Keratinocyte (primary cell): ENCODE results near the gene DLX4. TPM values are rescaled to one million over a fixed set of nuclear protein-coding genes. Genes with fewer than 3 reads are reported as not detected.

Experiments used
- DNase-seq: peaks from one replicate; pipeline ENCODE4 v3.0.0-alpha.2; 2011; ENCODE audit warnings: low read depth, missing footprints, low spot score
- FAIRE-seq: peaks from 2 replicates; lab custom pipeline; 2011; peaks lifted over from hg19 to GRCh38; lab: Jason Lieb, UNC
- H2AFZ ChIP-seq: 2 replicates; pipeline ENCODE4 v1.6.0; 2012; ENCODE audit warnings: low read length, control low read depth, inconsistent platforms; ENCODE audit not compliant: control insufficient read depth
- H3K27ac ChIP-seq: 2 replicates; pipeline ENCODE4 v1.5.1; 2011; ENCODE audit warnings: low read length; ENCODE audit not compliant: control insufficient read depth, insufficient read depth
- H3K27me3 ChIP-seq: 3 replicates; pipeline ENCODE4 v1.6.0; 2011; ENCODE audit warnings: low read length; ENCODE audit not compliant: control insufficient read depth, insufficient read depth; ENCODE audit errors: extremely low read depth
- H3K36me3 ChIP-seq, 2 experiments: 2 replicates in 1 of 2; 3 replicates in 1 of 2; pipeline ENCODE4 v1.5.1; 2011; ENCODE audit warnings: low read length in 2 of 2, mild to moderate bottlenecking in 1 of 2; ENCODE audit not compliant: control insufficient read depth in 2 of 2, insufficient read depth in 2 of 2; ENCODE audit errors: extremely low read depth in 1 of 2
- H3K4me1 ChIP-seq: 3 replicates; pipeline ENCODE4 v1.5.1; 2011; ENCODE audit warnings: low read length; ENCODE audit not compliant: control insufficient read depth, insufficient read depth; ENCODE audit errors: extremely low read depth
- H3K4me2 ChIP-seq: 3 replicates; pipeline ENCODE4 v1.6.0; 2011; ENCODE audit warnings: low read depth, low read length; ENCODE audit not compliant: control insufficient read depth, insufficient read depth; ENCODE audit errors: extremely low read depth
- H3K4me3 ChIP-seq, 3 experiments: fragments of 200-600 bp in 1 of 3; sonication (generic) in 1 of 3; 2 replicates in 2 of 3; 3 replicates in 1 of 3; pipeline ENCODE4 v1.5.1; 2011 to 2016; ENCODE audit warnings: low read length in 3 of 3, mild to moderate bottlenecking in 3 of 3, control low read depth in 2 of 3, inconsistent platforms in 1 of 3, low read depth in 1 of 3, mixed read lengths in 1 of 3, mixed run types in 1 of 3, moderate library complexity in 1 of 3; ENCODE audit not compliant: control insufficient read depth in 2 of 3, insufficient read depth in 2 of 3; ENCODE audit errors: extremely low read depth in 1 of 3
- H3K79me2 ChIP-seq: 2 replicates; pipeline ENCODE4 v1.6.0; 2012; ENCODE audit warnings: low read length; ENCODE audit not compliant: control insufficient read depth, insufficient read depth
- H3K9ac ChIP-seq: 3 replicates; pipeline ENCODE4 v1.6.0; 2011; ENCODE audit warnings: low read length; ENCODE audit not compliant: control insufficient read depth, insufficient read depth; ENCODE audit errors: extremely low read depth
- H3K9me1 ChIP-seq: 3 replicates; pipeline ENCODE4 v1.6.0; 2011; ENCODE audit warnings: low read length; ENCODE audit not compliant: control insufficient read depth, insufficient read depth; ENCODE audit errors: extremely low read depth
- H3K9me3 ChIP-seq: 2 replicates; pipeline ENCODE4 v1.5.1; 2012; ENCODE audit warnings: low read depth, low read length; ENCODE audit not compliant: control insufficient read depth
- H4K20me1 ChIP-seq: 3 replicates; pipeline ENCODE4 v1.6.0; 2011; ENCODE audit warnings: low read length; ENCODE audit not compliant: control insufficient read depth, insufficient read depth; ENCODE audit errors: extremely low read depth
- CTCF ChIP-seq, 3 experiments: IDR thresholded peaks in 1 of 3; conservative IDR thresholded peaks in 1 of 3; optimal IDR thresholded peaks in 1 of 3; 2 replicates in 2 of 3; 3 replicates in 1 of 3; pipeline versions ENCODE3 to v1.5.1; 2011; ENCODE audit warnings: low read length in 3 of 3, mild to moderate bottlenecking in 3 of 3, moderate library complexity in 2 of 3, control low read depth in 1 of 3, inconsistent platforms in 1 of 3; ENCODE audit not compliant: insufficient read depth in 2 of 3; ENCODE audit errors: extremely low read depth in 1 of 3
- EZH2 ChIP-seq: IDR thresholded peaks from one replicate; pipeline ENCODE4 v1.6.1; 2012; ENCODE audit warnings: inconsistent platforms, mild to moderate bottlenecking, low read length, moderate library complexity
- dilution Hi-C: fragments of 300-500 bp; cut with MboI; formaldehyde crosslinking; loops from one replicate; pipeline ENCODE4 v1.7.0; 2020; ENCODE audit warnings: low sequenced_read_pairs; ENCODE audit not compliant: extremely low pct_ligation_motif_present
- polyA plus RNA-seq, 5 experiments: library from polyadenylated mRNA; depleted of rRNA in 3 of 5; stranded (reverse) in 3 of 5; stranded (forward) in 1 of 5; unstranded in 1 of 5; fragments of >200 nt; gene quantifications; 1 replicate in 1 of 5; 2 replicates in 3 of 5; 3 replicates in 1 of 5; pipeline versions ENCODE4 v1.2.1 to v1.2.3, GENCODE V29; 2011 to 2012; ENCODE audit warnings: missing spikeins in 2 of 5, low read depth in 1 of 5, low replicate concordance in 1 of 5

Gene DLX4
- polyA plus RNA-seq, 1 donor (not counting 4 experiments of a cell fraction or from before 2014, with no cell fraction given), result 0.18 TPM

- Histone ChIP-seq H3K9me3 (peaks cover 7% of the 10 kb centered on the region), H3K4me1 (no peaks in the 10 kb centered on the region), H3K9ac (no peak overlapping the region), H4K20me1 (no peaks in the 10 kb centered on the region), H3K79me2 (no peaks in the 10 kb centered on the region), H3K4me2 (no peak overlapping the region), H3K27ac (no peak overlapping the region), H3K9me1 (no peaks in the 10 kb centered on the region), H2AFZ (no peak overlapping the region), H3K27me3 (no peaks in the 10 kb centered on the region), H3K36me3 (no peaks in the 10 kb centered on the region), H3K4me3 (no peak overlapping the region)
- TF ChIP-seq EZH2 (no peak), CTCF (optimal IDR thresholded peaks at IDR 0.05 in 1 of 3, IDR thresholded peaks at IDR 0.05 in 1 of 3, conservative IDR thresholded peaks at IDR 0.05 in 1 of 3; ENCODE audit: extremely low read depth in 1 of 3, insufficient read depth in 2 of 3, low read length in 3 of 3) (no peak)
- FAIRE-seq (no peak), DNase-seq (no peak)
- dilution Hi-C loops, result no loop called here
Observed at GRCh38 chr17:50009282-50009681, 40.3 kb downstream of the DLX4 start.

GRCh38 chr17:50013079-50013478, 44.1 kb downstream of the DLX4 start:
- no peak overlapping the region for H3K27ac ChIP-seq
- no peak for DNase-seq
- H4K20me1 ChIP-seq, result no peaks in the 10 kb centered on the region
- dilution Hi-C loops, result no loop called here
- no peaks in the 10 kb centered on the region for H3K27me3 ChIP-seq
- H3K79me2 ChIP-seq, result no peaks in the 10 kb centered on the region
- no peak overlapping the region for H3K9ac ChIP-seq
- no peaks in the 10 kb centered on the region for H3K4me1 ChIP-seq
- H3K4me2 ChIP-seq, result no peak overlapping the region
- peaks cover 9% of the 10 kb centered on the region for H3K9me3 ChIP-seq
- H3K9me1 ChIP-seq, result no peaks in the 10 kb centered on the region
- TF ChIP-seq CTCF (optimal IDR thresholded peaks at IDR 0.05 in 1 of 3, IDR thresholded peaks at IDR 0.05 in 1 of 3, conservative IDR thresholded peaks at IDR 0.05 in 1 of 3; ENCODE audit: extremely low read depth in 1 of 3, insufficient read depth in 2 of 3, low read length in 3 of 3), result no peak
- TF ChIP-seq EZH2, result no peak
- no peaks in the 10 kb centered on the region for H3K36me3 ChIP-seq
- no peak overlapping the region for H2AFZ ChIP-seq
- FAIRE-seq, result no peak
- no peak overlapping the region for H3K4me3 ChIP-seq
